OCI-LY3 (cell line): ENCODE data around the gene PELI2.

Experiments
- H2AFZ ChIP-seq: fragments of 200-600, 300-600 bp; shearing (Covaris generic); 2 replicates; pipeline ENCODE4 v1.6.0; 2014; ENCODE audit warnings: antibody characterized with exemption, low read depth, low read length
- H3K27ac ChIP-seq: fragments of 200-600, 300-600 bp; sonication (generic); 2 replicates; pipeline ENCODE4 v1.5.1; 2014; ENCODE audit warnings: mild to moderate bottlenecking, low read length, moderate library complexity, mixed read lengths
- H3K27me3 ChIP-seq: fragments of 200-600, 300-600 bp; sonication (generic); 2 replicates; pipeline ENCODE4 v1.6.1; 2014; ENCODE audit warnings: low read depth, low read length, mixed read lengths
- H3K36me3 ChIP-seq: fragments of 200-600, 300-600 bp; sonication (generic); replicated peaks from 2 replicates; pipeline ENCODE3; 2014; ENCODE audit warnings: low read depth, low read length, mixed read lengths
- H3K4me1 ChIP-seq: fragments of 300-600, 200-600 bp; sonication (generic); 2 replicates; pipeline ENCODE4 v1.6.1; 2014; ENCODE audit warnings: low read length, mixed read lengths
- H3K4me2 ChIP-seq: fragments of 200-600, 300-600 bp; sonication (generic); 2 replicates; pipeline ENCODE4 v1.6.1; 2014; ENCODE audit warnings: low read length, mixed read lengths
- H3K4me3 ChIP-seq: fragments of 300-600, 200-600 bp; sonication (generic); 2 replicates; pipeline ENCODE4 v1.5.1; 2014; ENCODE audit warnings: antibody characterized with exemption, mild to moderate bottlenecking, low read length, moderate library complexity
- H3K79me2 ChIP-seq: fragments of 300-600, 200-600 bp; shearing (Covaris generic); 2 replicates; pipeline ENCODE4 v1.6.1; 2014; ENCODE audit warnings: mild to moderate bottlenecking, low read length, mixed read lengths
- H3K9ac ChIP-seq: fragments of 300-600, 200-600 bp; shearing (Covaris generic); 2 replicates; pipeline ENCODE4 v1.6.0; 2014; ENCODE audit warnings: mild to moderate bottlenecking, low read length, moderate library complexity
- H3K9me3 ChIP-seq: fragments of 200-600, 300-600 bp; shearing (Covaris generic); 2 replicates; pipeline ENCODE4 v1.6.1; 2014; ENCODE audit warnings: low read length, mixed read lengths; ENCODE audit not compliant: insufficient read depth
- H4K20me1 ChIP-seq: fragments of 200-600, 300-600 bp; sonication (generic); 2 replicates; pipeline ENCODE4 v1.6.1; 2016; ENCODE audit warnings: low read length, mixed read lengths; ENCODE audit not compliant: insufficient read depth
- CTCF ChIP-seq: fragments of 200-600, 300-600 bp; sonication (generic); IDR thresholded peaks from 2 replicates; pipeline ENCODE4 v1.5.1; 2014; ENCODE audit warnings: antibody characterized with exemption, low read length, low read depth
- EZH2phosphoT487 ChIP-seq: fragments of 200-600 bp; shearing (Covaris generic); IDR thresholded peaks from 2 replicates; pipeline ENCODE4 v1.6.1; 2018; ENCODE audit warnings: antibody characterized with exemption, mixed run types, low read depth

Gene PELI2

GRCh38 chr14:56202256-56202655 lies 84.0 kb downstream of the PELI2 start:
- H3K27ac ChIP-seq = no peak overlapping the region
- H3K27me3 ChIP-seq = peaks cover 5% of the 10 kb centered on the region; the same call in 1 of the 2 replicates
- H3K4me1 ChIP-seq = no peaks in the 10 kb centered on the region
- TF ChIP-seq CTCF = no peak
- TF ChIP-seq EZH2phosphoT487 = no peak
- H3K79me2 ChIP-seq = no peaks in the 10 kb centered on the region
- no peak overlapping the region for H2AFZ ChIP-seq
- no peaks in the 10 kb centered on the region for H3K36me3 ChIP-seq
- no peaks in the 10 kb centered on the region for H3K9me3 ChIP-seq
- H4K20me1 ChIP-seq = no peaks in the 10 kb centered on the region
- no peak overlapping the region for H3K4me2 ChIP-seq
- H3K4me3 ChIP-seq = no peak overlapping the region
- H3K9ac ChIP-seq = no peak overlapping the region

- no peak overlapping the region for H3K4me2 ChIP-seq
- no peak for TF ChIP-seq EZH2phosphoT487
- H3K27ac ChIP-seq = no peak overlapping the region
- H3K27me3 ChIP-seq = peaks cover 20% of the 10 kb centered on the region
- H3K36me3 ChIP-seq = no peaks in the 10 kb centered on the region
- no peaks in the 10 kb centered on the region for H3K4me1 ChIP-seq
- H2AFZ ChIP-seq = no peak overlapping the region
- no peak overlapping the region for H3K4me3 ChIP-seq
- no peak overlapping the region for H3K9ac ChIP-seq
- no peaks in the 10 kb centered on the region for H3K79me2 ChIP-seq
- H4K20me1 ChIP-seq = no peaks in the 10 kb centered on the region
- no peaks in the 10 kb centered on the region for H3K9me3 ChIP-seq
Observed at GRCh38 chr14:56205881-56206280, 87.7 kb downstream of the PELI2 start.

DNA sequence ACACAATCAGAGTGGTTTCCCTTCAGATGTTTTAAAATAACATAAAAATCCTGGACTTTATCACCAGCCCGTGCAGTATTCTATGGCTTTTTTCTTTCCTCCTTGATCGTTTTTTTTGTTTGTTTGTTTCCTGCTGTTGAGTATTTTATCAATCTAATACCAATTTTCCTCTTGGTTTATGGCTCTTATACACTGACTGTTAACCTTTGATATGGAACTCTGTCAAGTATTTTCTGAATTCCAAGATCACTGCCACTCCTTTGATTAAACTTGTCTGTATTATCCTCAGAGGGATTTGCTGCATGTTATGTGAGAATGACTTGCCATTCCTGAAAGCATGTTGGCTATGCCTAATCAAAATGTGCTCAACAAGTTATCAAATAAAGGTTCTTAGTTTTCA lies 88.4 kb downstream of the PELI2 start:
- Histone ChIP-seq H3K9ac (no peak overlapping the region), H3K79me2 (no peaks in the 10 kb centered on the region), H3K27ac (no peak overlapping the region), H3K4me1 (no peaks in the 10 kb centered on the region), H3K9me3 (no peaks in the 10 kb centered on the region), H2AFZ (no peak overlapping the region), H4K20me1 (no peaks in the 10 kb centered on the region), H3K36me3 (no peaks in the 10 kb centered on the region), H3K27me3 (peaks cover 20% of the 10 kb centered on the region), H3K4me2 (no peak overlapping the region), H3K4me3 (no peak overlapping the region)
- TF ChIP-seq EZH2phosphoT487 (no peak), CTCF (no peak)

GRCh38 chr14:56207626-56208292 lies 89.5 kb downstream of the PELI2 start:
- peaks cover 20% of the 10 kb centered on the region for H3K27me3 ChIP-seq
- TF ChIP-seq EZH2phosphoT487 = no peak
- no peak for TF ChIP-seq CTCF
- no peaks in the 10 kb centered on the region for H3K9me3 ChIP-seq
- H3K79me2 ChIP-seq = no peaks in the 10 kb centered on the region
- H3K4me2 ChIP-seq = no peak overlapping the region
- H3K27ac ChIP-seq = no peak overlapping the region
- H3K9ac ChIP-seq = no peak overlapping the region
- H3K36me3 ChIP-seq = no peaks in the 10 kb centered on the region
- H3K4me3 ChIP-seq = no peak overlapping the region
- H3K4me1 ChIP-seq = no peaks in the 10 kb centered on the region
- no peaks in the 10 kb centered on the region for H4K20me1 ChIP-seq
- no peak overlapping the region for H2AFZ ChIP-seq
